Stimulated activated CD8-positive, alpha-beta memory T cell treated with anti-CD3 and anti-CD28 coated beads, Interleukin-12 subunit alpha, Interleukin-12 subunit beta, amount 100 ng/mL, for 1 hour (primary cell): ENCODE measurements around the gene SENP7.
"Not testable (repeated sequence)": the region's sequence is repeated elsewhere in the genome, so short reads cannot be mapped to it uniquely, and the experiment has no call there.

Experiments
- DNase-seq: peaks from one replicate; pipeline ENCODE4 v3.0.0-alpha.2; 2020; ENCODE audit warnings: low read depth

SENP7 gene

DNA sequence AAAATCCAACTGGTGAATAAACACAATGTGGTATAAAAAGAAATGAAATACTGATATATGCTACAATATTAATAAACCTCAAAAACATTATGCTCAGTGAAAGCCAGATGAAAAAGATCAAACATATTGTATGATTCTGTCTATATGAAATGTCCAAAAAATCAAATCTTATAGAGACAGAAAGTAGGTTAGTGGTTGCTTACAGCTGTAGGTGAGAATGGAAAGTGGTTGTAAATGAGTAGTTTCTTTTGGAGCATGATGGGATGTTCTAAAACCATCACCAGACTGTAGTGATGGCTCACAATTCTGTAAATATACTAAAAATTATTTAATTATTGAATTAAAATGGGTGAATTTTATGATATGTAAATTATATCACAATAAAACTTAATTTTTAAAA lies 58.4 kb downstream of the SENP7 start:
- DNase-seq, result no peak

DNA sequence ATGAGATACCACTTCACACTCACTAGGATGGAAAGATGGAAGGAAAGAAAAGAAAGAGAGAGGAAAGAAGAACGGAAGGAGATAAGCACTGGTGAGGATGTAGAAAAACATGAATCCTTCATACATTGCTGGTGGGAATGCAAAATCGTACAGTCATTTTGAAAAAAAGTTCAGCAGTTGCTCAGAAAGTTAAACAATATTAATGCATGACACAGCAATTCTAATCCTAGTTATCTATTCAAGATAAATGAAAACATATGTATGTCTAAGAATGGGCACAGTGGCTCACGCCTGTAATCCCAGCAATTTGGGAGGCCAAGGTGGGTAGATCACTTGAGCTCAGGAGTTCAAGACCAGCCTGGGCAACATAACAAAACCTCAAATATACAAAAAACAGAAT lies 59.1 kb downstream of the SENP7 start:
- no peak for DNase-seq

DNA sequence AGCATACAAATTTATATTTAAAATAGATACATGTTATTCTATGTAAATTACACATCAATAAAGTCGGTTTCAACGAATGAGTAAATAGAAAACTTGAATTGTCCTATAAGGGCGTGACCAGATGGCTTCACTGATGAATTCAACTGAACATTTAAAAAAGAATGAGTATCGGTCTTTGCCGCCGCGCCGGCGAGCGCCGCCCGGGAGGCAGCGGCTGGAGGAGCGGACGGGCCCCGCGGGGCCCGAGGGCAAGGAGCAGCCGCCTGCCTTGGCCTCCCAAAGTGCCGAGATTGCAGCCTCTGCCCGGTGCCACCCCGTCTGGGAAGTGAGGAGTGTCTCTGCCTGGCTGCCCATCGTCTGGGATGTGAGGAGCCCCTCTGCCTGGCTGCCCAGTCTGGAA lies 74.4 kb downstream of the SENP7 start:
- DNase-seq, result not testable (repeated sequence)

DNA sequence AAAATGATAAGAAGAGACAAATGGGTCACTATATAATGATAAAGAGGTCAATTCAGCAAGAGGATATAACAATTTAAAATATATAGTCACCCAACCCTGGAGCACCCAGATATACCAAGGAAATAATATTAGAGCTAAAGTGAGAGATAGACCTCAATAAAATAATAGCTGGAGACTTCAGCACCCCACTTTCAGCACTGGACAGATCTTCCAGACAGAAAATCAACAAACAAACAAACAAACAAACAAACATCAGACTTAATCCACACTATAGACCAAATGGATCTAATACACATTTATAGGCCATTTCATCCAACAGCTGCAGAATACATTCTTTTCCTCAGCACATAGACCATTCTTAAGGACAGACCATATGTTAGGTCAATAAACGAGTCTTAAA lies 79.4 kb downstream of the SENP7 start:
- DNase-seq, result no peak

DNA sequence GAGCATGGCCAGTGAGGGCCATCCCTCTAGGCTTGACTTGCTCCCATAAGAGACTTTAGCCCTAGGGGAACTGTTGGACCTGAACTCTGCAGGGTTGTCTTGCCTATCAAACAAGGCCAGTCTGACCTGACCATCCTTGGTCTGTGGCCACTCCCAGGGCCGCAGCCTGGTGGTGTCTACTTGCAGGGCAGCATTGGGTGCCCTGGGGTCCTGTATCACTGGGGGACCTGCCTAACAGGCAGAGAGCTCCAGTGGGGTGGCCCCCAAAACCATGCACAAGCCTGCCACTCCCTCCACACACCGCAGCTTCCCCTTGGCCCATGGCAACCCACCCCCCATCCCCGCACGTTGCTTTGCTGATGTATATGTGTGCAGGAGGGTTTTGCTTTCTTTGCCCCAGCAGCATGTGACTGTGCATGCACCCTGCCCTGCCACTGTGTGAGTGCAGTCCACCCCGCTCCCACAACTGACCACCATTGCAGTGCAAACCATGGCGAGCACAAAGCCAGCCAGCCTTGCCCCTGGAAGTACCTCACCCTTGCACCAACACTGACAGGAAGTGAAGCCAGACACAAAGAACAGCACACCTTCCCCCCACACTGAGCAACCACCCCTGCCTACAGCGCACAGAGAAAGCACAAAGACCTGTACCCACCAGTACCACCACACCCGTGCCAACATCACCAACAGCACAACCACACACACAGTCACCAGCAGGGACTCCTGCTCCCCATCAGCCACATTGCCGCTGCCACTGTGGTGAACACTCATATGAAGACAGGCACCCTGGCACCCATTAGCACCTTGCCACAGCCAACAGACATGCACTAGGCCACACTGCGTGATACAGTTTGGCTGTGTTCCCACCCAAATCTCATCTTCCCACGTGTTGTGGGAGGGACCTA lies 88.8 kb downstream of the SENP7 start:
- no peak for DNase-seq

DNA sequence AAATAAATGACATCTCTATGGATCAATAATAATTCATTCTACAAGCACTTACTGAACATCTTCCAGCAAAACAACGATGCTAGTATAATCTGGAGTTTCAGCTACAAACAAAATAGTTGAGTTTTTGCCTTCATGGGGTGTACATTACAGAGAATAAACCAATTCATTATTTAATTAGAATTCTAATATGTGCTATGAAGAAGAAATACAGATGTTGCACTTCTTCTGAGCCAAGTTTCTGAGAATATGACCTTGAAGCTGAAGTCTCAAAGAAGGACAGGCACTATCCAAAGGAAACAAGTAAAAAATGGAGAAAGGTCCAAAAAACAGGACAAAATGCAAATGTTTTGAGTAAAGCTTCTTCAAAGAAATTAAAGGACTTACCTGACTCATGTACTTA lies 94.2 kb downstream of the SENP7 start:
- DNase-seq, result no peak

DNA sequence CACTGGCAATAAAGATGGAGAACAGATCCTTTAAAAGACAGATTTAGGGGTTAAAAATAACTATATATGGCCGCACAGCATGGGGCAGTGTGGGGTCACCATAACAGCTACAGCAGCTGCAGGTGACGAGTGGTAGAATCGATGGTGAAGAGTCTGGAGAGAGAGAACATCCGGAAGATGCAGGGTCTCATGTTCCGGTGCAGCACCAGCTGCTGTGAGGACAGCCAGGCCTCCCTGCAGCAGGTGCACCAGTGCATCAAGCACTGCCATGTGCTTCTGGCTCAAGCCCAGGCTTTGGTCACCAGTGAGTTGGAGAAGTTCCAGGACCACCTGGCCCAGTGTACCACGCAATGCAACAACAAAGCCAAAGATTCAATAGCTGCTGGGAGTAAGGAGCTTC lies 98.9 kb downstream of the SENP7 start:
- no peak for DNase-seq

DNA sequence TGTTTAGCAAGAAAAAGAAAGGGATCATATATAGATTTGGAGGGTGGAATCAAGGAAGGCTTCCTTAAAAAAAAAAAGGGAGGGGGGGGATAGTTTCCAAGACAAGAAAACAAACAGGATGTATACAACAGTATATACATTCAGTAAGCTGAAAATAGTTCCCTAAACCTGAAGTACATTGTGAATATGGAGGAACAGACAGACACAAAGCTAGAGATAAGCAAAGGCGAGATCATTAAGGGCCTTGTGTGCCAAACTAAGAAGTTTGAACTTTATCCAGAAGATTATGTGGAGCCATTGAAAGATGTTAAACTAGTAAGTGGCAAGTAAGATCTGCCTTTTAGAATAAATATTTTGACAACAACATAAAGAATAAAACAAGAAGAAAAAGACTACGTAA lies 99.4 kb downstream of the SENP7 start:
- DNase-seq, result no peak

DNA sequence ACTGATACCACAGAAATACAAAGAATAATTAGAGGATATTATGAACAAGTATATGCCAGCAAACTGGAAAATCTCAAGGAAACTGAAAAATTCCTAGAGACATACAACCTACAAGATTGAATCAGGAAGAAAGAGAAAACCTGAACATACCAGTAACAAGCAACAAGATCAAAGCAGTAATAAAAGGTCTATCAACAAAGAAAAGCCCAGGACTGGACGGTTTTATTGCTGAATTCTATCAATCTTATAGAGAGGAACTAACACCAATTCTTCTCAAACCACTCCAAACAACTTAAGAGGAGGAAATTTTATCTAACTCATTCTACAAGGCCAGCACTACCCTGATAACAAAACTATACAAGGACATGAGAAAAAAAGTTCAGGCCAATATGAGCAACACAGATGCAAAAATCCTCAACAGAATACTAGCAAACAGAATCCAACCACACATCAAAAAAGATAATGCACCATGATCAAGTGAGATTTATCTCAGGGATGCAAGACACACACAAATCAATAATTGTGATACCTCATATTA lies 121.5 kb downstream of the SENP7 start:
- no peak for DNase-seq

DNA sequence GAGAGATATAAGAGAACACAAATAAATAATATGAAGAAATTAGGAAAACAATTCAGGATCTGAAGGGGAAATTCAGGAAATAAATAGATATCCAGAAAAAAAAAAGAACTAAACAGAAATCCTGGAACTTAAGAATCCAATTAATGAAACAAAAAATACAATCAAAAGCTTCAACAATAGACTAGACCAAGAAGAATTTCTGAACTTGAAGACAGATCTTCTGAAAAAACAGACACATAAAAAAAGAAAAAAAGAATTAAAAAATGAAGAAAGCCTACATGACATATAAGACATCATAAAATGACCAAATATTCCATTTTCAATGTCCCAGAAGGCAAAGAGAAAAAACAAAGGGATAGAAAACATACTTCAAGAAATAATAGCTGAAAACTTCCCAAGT lies 124.3 kb downstream of the SENP7 start:
- DNase-seq, result no peak

DNA sequence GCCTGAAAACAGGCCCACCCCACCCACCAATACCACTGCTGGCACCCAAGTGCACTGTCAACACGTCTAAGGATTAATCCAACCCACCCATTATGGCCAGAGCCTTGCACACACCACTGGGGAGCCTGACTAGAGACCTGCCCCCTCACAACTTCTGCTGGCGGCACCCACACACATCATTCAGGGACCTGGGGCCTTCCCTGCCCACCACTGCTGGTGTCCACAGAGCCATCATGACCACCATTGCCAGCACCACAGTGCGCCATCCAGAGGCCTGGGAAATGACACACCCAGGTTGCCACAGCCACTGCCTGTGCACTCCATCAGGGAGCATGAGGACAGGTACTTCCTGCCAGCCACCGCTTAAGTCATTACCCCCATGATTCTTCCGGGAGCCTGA lies 125.7 kb downstream of the SENP7 start:
- DNase-seq, result no peak

DNA sequence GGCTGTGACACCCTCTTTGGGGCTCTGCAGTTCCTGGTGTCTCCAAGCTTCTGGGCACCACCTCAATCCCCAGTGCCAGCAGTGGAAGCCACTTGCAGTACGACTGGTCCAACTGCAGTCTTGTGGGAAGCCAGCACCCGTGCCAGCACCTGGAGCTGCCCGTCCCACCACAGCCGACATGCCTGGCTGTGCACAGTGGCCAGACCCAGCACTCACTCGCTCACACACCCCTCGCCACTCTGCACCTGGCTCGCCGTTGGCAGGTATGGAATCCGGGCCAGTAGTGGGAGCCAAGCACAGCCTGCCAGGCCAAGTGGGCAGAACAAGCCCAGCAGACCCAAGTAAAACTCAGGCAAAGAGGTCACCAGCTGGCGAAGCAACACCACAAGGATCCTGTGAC lies 128.6 kb downstream of the SENP7 start:
- DNase-seq, result no peak

DNA sequence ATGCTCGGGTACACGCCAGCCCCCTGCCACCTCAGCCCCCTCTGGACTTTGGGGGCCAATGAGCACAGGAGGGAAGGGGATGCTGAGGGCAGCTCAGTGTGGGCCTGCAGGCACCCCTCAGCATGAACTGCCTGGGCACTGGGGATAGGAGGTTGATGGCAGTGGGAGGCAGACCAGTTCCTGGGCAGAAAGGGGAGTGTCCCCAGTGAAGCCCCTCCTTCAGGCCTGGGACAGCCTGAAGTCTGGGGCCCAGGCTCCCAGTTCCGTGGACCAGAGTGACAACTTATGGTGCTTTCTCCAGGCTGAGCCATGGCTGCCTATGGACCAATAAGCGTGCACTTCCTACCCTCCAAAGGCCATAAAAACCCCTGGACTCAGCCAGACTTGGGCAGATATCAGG lies 129.4 kb downstream of the SENP7 start:
- DNase-seq, result no peak

DNA sequence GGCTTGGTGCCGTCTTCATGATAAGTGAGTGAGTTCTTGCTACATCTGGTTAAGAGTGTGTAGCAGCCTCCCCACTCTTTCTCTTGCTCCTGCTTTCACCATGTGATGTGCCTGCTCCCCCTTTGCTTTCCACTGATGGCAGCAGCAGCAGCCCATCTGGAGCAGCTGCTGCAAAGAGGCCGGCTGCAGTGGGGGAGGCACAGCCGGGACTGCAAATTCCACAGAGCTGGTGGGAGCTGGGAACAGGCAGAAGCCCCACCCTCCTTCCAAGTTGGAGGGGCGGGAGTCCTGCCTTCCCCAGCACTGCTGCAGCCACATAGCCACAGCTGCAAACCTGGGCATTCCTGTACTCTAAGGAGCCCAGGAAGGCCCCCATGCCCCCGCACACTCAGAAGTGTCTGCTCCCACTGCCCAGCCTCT lies 129.8 kb downstream of the SENP7 start:
- no peak for DNase-seq

DNA sequence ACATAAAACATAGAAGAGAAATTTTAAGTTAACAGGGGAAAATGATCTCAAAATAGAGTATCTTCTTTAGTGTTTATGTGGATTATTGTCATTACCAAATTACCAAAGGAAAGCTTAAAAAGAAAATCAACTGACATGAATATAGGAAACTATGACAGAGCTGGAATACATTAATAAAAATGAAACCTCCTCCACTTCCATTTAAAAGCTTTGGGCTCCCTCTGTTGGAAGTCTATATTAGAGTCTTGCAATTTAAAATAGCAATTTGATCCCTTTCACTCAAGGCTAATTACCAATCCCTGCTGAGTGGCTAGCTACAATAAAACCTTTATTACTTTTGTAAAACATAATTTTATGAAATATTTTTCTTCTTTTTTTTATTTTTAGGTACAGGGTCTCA lies 131.2 kb downstream of the SENP7 start:
- DNase-seq, result no peak

DNA sequence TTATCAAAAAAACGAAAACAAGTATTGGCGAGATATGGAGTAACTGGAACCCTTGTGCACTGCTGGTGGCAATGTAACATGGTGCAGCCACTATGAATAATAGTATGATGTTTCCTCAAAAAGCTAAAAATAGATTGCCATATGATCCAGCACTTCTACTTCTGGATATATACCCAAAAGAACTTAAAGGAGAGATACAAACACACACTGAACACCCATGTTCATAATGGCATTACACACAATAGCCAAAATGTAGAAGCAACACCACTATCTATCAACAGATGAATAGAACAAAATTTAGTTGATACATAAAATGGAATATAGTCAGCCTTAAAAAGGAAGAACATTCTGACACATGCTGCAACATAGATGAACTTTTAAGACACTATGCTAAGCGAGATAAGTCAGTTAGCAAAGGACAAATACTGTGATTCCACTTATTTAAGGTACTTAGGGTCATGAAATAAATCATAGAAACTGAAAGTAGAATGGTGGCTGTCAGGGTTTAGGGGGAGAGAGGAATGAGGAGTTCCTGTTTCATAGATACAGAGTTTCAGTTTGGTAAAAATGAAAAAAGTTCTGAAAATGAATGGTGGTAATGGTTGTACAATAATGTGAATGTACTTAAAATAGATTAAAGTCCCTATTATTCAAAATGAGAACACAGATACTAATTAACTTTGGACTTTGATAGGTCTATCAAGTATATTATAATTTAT lies 133.2 kb downstream of the SENP7 start:
- DNase-seq, result no peak

DNA sequence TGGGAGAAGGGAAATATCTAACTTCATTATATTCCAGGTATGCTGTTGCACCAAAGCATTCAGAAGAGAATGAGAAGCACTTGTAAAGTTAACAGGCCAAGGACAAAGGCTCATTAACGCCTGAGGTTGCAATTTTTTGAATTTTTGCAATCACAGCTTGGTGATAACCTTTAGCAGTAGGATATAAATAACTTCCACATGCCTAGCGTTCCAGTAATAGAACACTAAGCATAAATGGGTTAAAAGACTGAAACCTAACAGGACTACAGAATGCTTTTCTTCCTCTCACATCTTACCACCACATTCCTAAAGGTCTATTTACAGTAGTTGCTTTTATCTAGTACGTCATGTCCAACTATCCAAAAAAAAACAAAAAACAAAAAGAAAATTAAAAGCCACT lies 135.2 kb downstream of the SENP7 start:
- DNase-seq, result no peak

DNA sequence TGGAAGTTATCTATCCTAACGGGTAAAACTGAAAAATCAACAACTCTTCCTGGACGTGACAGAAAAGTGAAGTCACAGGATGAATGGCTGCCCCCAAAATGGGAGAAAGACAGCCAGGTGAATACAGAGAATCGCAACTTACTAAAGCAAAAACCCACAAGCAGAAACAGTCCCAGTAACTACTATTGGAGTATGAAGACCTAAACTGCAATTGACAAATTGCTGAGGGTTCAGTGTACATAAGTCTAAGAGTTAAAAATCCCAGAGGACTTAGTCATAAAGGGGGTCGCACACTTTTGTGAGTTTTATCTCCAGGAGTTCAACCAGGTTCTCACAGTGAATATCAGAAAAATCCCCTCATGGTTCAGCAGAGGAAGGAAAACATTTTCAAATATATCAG lies 135.8 kb downstream of the SENP7 start:
- no peak for DNase-seq

DNA sequence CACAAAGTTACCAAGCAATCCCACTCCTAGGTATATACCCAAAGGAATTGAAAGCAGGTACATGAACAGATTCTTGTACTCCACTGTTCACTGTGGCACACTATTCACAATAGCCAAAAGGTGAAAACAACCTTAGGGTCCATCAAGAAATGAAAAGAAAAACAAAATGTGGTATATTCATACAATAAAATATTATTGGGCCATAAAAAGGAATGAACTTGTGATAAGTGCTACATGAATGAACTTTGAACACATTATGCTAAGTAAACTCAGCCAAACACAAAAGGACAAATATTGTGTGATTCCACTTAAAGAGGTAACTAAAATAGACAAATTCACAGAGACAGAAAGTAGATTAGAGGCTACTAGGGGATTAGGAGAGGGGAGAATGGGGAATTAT lies 137.4 kb downstream of the SENP7 start:
- DNase-seq, result no peak

DNA sequence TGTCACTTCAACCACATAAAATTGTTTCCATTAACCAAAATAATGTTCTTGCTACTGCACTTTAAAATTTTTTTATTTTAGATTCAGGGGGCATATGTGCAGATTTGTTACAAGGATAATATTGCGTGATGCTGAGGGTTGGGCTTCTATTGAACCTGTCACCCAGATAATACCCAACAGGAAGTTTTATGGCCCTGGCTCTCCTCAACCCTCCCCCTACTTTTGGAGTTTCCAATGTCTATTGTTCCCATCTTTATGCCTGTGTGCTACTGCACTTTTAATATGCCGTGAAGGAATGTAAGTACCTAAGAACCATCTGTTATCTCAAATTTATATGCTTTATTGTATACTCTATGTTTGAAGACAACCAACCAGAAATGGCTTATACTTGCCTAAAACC lies 150.6 kb downstream of the SENP7 start:
- DNase-seq, result no peak

DNA sequence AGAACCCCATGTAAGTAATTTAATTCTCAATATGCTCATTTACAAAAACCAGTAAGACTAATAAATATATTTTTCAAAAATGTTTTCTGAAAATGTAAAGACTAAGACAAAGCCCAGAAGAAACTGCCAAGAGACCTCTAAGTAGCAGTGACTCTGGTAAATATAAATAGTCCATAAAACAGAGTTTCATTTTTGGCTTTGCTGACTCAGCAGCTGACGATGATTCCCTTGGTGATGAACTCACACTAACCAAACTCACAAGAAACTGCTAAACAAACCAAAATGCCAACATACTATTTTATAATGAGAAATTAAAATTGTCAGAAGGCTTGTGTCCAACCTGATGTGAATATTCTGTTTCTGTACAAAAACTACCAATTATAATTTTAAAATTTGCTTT lies 161.2 kb downstream of the SENP7 start:
- DNase-seq, result no peak

DNA sequence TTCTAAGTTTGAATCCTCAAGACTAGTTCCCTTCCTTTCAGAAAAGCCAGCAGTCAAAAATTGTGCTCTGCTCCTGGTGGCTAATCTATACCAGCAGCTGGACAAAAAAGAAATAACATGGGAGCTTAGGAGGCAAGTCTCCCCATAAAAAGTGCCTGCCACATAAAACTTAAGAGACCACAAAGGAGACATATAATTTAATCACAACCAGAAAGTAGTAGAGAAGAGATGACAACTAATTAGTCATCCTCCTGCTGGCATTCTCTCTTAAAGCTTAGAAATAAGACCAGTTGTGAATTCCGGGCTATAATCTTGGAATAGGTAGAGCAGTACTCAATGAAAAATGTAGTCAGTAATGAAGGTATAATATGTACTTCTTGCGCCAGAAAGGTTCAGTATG lies 172.4 kb downstream of the SENP7 start:
- no peak for DNase-seq

DNA sequence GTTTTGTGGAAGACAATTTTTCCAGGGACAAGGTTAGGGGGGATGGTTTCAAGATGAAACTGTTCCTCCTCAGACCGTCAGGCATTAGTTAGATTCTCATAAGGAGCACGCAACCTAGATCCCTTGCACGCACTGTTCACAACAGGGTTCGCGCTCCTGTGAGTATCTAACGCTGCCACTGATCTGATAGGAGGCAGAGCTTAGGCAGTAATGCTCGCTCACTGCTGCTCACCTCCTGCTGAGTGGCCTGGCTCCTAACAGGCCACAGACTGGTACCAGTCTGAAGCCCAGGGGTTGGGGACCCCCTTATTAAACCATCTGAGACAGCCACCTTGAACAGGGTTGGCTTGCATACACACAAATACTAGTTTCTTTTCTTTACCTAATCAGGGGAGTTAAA lies 179.1 kb downstream of the SENP7 start:
- DNase-seq, result no peak
